NT2/D1 (cell line): ENCODE measurements around the gene MIEF2.

ENCODE experiments used
- DNase-seq: peaks from one replicate; pipeline ENCODE4 v3.0.0-alpha.2; 2011; ENCODE audit warnings: low read depth, low spot score
- H3K27me3 ChIP-seq: 2 replicates; pipeline ENCODE4 v1.6.0; 2011; ENCODE audit warnings: mild to moderate bottlenecking; ENCODE audit not compliant: insufficient read length, insufficient read depth
- H3K36me3 ChIP-seq: 2 replicates; pipeline ENCODE4 v1.6.1; 2011; ENCODE audit warnings: mild to moderate bottlenecking, low read length, mixed read lengths; ENCODE audit not compliant: insufficient read depth, insufficient read length
- H3K4me1 ChIP-seq: 2 replicates; pipeline ENCODE4 v1.5.1; 2011; ENCODE audit not compliant: insufficient read depth, insufficient read length
- H3K4me3 ChIP-seq: 2 replicates; pipeline ENCODE4 v1.5.1; 2011; ENCODE audit warnings: low read depth; ENCODE audit not compliant: insufficient read length
- H3K9ac ChIP-seq: 2 replicates; pipeline ENCODE4 v1.6.0; 2011; ENCODE audit warnings: low read depth; ENCODE audit not compliant: insufficient read length
- H3K9me3 ChIP-seq: 2 replicates; pipeline ENCODE4 v1.5.1; 2011; ENCODE audit warnings: mild to moderate bottlenecking, low read length; ENCODE audit not compliant: insufficient read depth
- SUZ12 ChIP-seq: IDR thresholded peaks from 2 replicates; pipeline ENCODE4 v1.6.1; 2011; ENCODE audit not compliant: insufficient read length, insufficient read depth; ENCODE audit errors: extremely low read depth
- YY1 ChIP-seq: IDR thresholded peaks from 2 replicates; pipeline ENCODE4 v1.6.1; 2011; ENCODE audit not compliant: insufficient read length, insufficient read depth
- ZNF274 ChIP-seq: IDR thresholded peaks from 2 replicates; pipeline ENCODE4 v1.6.1; 2011; ENCODE audit warnings: mild to moderate bottlenecking, low read depth, low read length

Gene MIEF2

DNA sequence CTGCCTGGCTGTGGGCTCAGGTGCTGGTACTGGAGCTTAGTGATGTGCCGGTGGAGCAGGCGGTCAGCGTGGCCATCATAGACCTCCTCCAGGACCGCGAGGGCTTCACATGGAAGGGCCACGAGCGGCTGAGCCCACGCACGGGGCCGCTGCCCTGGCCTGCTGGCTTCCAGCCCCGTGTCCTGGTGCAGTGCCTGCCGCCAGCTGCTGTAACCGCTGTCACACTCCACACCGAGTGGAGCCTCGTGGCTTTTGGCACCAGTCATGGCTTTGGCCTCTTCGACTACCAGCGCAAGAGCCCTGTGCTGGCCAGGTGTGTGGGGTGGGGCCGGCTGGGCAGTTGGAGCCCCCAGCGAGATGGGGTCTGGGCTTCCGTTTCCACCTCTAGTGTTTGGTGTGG lies 23.0 kb upstream of the MIEF2 start:
- peaks cover 90% of the 10 kb centered on the region for H3K36me3 ChIP-seq

GRCh38 chr17:18238299-18238698 lies 22.2 kb upstream of the MIEF2 start:
- no peaks in the 10 kb centered on the region for H3K27me3 ChIP-seq
- peaks cover 89% of the 10 kb centered on the region for H3K36me3 ChIP-seq
- TF ChIP-seq ZNF274 (no peak), YY1 (no peak), SUZ12 (no peak)
- no peak for DNase-seq
- no peaks in the 10 kb centered on the region for H3K9me3 ChIP-seq
- H3K4me3 ChIP-seq = no peak overlapping the region
- no peaks in the 10 kb centered on the region for H3K4me1 ChIP-seq
- H3K9ac ChIP-seq = no peak overlapping the region

More for the DNA sequence above, 23.0 kb upstream of the MIEF2 start:
- Histone ChIP-seq H3K4me1 (no peaks in the 10 kb centered on the region), H3K9ac (no peak overlapping the region), H3K9me3 (no peaks in the 10 kb centered on the region), H3K27me3 (no peaks in the 10 kb centered on the region), H3K4me3 (no peak overlapping the region)
- TF ChIP-seq YY1 (no peak), ZNF274 (no peak), SUZ12 (no peak)
- DNase-seq = no peak

DNA sequence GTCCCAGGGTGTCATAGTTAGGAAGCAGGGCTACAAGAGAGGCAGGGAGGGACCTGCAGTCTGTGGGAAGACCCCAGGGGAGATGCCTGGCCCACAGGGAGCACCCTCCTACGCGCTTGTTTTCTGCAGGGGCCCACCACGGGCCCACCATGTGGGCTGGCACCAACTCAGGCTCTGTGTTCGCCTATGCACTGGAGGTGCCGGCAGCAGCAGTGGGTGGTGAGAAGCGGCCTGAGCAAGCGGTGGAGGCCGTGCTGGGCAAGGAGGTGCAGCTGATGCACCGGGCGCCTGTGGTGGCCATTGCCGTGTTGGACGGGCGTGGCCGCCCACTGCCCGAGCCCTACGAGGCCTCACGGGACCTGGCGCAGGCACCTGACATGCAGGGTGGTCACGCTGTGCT lies 20.0 kb upstream of the MIEF2 start:
- no peaks in the 10 kb centered on the region for H3K4me1 ChIP-seq
- no peak for DNase-seq
- no peaks in the 10 kb centered on the region for H3K27me3 ChIP-seq
- H3K9me3 ChIP-seq = no peaks in the 10 kb centered on the region
- no peak overlapping the region for H3K9ac ChIP-seq
- H3K36me3 ChIP-seq = peaks cover 84% of the 10 kb centered on the region
- TF ChIP-seq SUZ12 (no peak), YY1 (no peak), ZNF274 (no peak)
- H3K4me3 ChIP-seq = no peak overlapping the region

GRCh38 chr17:18241229-18241871 lies 19.1 kb upstream of the MIEF2 start:
- H3K9ac ChIP-seq = peak overlapping the region; percentile 21
- H3K4me3 ChIP-seq = no peak overlapping the region
- H3K36me3 ChIP-seq = peaks cover 84% of the 10 kb centered on the region
- TF ChIP-seq SUZ12 (no peak), ZNF274 (no peak), YY1 (no peak)
- DNase-seq = no peak
- no peaks in the 10 kb centered on the region for H3K9me3 ChIP-seq
- H3K4me1 ChIP-seq = no peaks in the 10 kb centered on the region
- no peaks in the 10 kb centered on the region for H3K27me3 ChIP-seq

DNA sequence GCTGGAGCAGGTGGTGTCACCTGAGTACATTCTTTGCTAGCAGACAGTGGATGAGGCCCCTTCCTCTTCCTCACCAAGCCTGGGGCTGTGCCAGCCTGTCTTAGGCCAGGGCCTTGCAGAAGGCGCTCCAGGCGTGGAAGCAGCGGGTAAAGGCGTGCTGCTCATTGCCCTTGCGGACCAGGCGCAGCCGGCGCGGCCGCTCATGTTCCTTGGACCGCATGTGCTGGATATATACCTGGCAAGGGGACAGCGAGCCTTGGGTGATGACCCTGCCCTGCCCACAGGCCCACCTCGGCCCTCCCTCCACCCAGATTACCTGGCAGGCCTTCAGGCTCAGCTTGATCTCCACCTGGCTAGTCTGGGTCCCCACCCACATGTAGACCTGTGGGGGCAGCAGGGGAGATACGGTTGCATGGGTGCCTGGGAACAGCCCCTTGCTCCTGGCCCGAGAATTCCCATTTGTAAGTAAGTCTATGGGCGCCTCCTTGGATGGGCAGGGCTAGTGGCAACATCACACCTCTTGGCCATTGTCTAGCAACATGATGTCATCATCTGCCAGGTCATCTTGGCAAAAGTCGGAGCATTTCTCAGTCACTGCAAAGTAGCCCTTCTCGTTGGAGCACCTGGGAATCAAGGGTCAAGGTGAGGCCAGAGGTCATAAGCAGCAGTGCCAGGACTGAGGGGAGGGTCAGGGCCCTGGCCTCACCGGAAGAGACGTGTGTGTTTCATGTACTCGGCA lies 15.3 kb upstream of the MIEF2 start:
- Histone ChIP-seq H3K4me3 (no peak overlapping the region), H3K36me3 (peaks cover 81% of the 10 kb centered on the region), H3K27me3 (no peaks in the 10 kb centered on the region), H3K4me1 (peaks cover 2% of the 10 kb centered on the region), H3K9ac (no peak overlapping the region), H3K9me3 (no peaks in the 10 kb centered on the region)
- DNase-seq = no peak
- TF ChIP-seq SUZ12 (no peak), YY1 (no peak), ZNF274 (no peak)

DNA sequence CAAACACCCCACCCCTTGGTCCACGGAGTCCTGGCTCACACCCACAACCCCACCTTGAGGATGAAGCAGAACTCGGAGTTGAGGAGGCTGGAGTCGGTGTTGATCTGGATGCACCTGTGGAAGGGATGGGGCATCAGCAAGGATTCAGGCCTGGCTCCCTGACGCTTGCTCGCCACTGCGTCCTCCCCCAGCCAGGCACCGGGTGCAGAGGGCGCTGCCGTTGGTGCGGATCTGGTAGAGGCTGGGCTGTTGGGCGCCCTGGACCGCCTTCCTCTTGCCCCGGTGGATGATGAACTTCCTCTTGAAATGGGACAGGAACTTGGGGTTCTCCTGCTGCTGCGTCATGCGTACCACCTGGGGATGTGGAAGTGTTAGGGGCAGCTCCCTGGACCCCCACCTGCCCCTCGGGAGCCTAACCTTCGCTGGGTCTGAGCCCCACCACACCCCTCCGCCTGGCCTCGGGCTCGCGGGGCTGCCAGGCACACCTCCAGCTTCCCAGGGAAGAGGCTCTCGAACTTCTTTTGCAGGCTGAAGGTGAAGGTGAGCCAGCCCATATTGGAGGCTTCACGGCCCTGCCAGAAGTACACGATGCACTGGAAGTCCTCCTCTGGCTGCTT lies 14.2 kb upstream of the MIEF2 start:
- Histone ChIP-seq H3K4me3 (no peak overlapping the region), H3K27me3 (no peaks in the 10 kb centered on the region), H3K9ac (no peak overlapping the region), H3K36me3 (peaks cover 81% of the 10 kb centered on the region), H3K9me3 (no peaks in the 10 kb centered on the region), H3K4me1 (peaks cover 2% of the 10 kb centered on the region)
- no peak for DNase-seq
- TF ChIP-seq YY1 (no peak), ZNF274 (no peak), SUZ12 (no peak)

- H3K4me1 ChIP-seq = peaks cover 2% of the 10 kb centered on the region
- no peaks in the 10 kb centered on the region for H3K9me3 ChIP-seq
- no peaks in the 10 kb centered on the region for H3K27me3 ChIP-seq
- H3K4me3 ChIP-seq = no peak overlapping the region
- TF ChIP-seq ZNF274 (no peak), SUZ12 (no peak), YY1 (no peak)
- H3K9ac ChIP-seq = peak overlapping the region; percentile 16
- peaks cover 81% of the 10 kb centered on the region for H3K36me3 ChIP-seq
- no peak for DNase-seq
Observed at GRCh38 chr17:18246880-18247612, 13.4 kb upstream of the MIEF2 start.
